GM12878 (cell line): ENCODE measurements around the gene HSF2BP. TPM values are rescaled to one million over a fixed set of nuclear protein-coding genes. Genes with fewer than 3 reads are reported as not detected.
"Not testable (repeated sequence)": the region's sequence is repeated elsewhere in the genome, so short reads cannot be mapped to it uniquely, and the experiment has no call there.

Experiments used
- ATAC-seq: fragments of 200-7000 bp; cut with Tn5 transposase; 3 replicates; pipeline ENCODE4 v1.9.1; 2020; ENCODE audit warnings: mild to moderate bottlenecking, moderate library complexity
- BruUV-seq: library from RNA; stranded (reverse); fragments of 400-500 nt; replicated peaks from 2 replicates; lab custom pipeline; 2021; lab: Mats Ljungman, UMichigan
- CTCF ChIA-PET: fragments of 300-600 bp; sonication (Branson Sonifier 250); formaldehyde crosslinking; extraction: SDS; loops from one replicate; lab custom pipeline; 2021; ENCODE audit warnings: inconsistent platforms; lab: Yijun Ruan, JAX
- POLR2A ChIA-PET: fragments of 350-600 bp; formaldehyde crosslinking; extraction: SDS; loops from one replicate; lab custom pipeline; 2021; ENCODE audit warnings: inconsistent platforms; lab: Charles Lee
- RAD21 ChIA-PET: fragments of 300-600 bp; sonication (Branson Sonifier 250); formaldehyde crosslinking; loops from one replicate; lab custom pipeline; 2023; ENCODE audit warnings: antibody characterized with exemption; ENCODE audit not compliant: unreplicated experiment; lab: Charles Lee
- SMC1A ChIA-PET: fragments of 300-600 bp; sonication (Branson Sonifier 250); formaldehyde crosslinking; loops from one replicate; lab custom pipeline; 2023; ENCODE audit not compliant: unreplicated experiment, uncharacterized antibody; lab: Charles Lee
- DNase-seq: peaks from one replicate; pipeline ENCODE4 v3.0.0-alpha.2; 2011; ENCODE audit warnings: low read depth, low spot score
- FAIRE-seq: peaks from 3 replicates; lab custom pipeline; 2011; peaks lifted over from hg19 to GRCh38; lab: Jason Lieb, UNC
- H2AFZ ChIP-seq: 2 replicates; pipeline ENCODE4 v1.6.0; 2011; ENCODE audit warnings: low read depth, low read length, control low read depth; ENCODE audit not compliant: control insufficient read depth
- H3K27ac ChIP-seq: 2 replicates; pipeline ENCODE4 v1.5.1; 2011; ENCODE audit warnings: control low read depth; ENCODE audit not compliant: control insufficient read depth, insufficient read depth
- H3K27me3 ChIP-seq, 2 experiments: replicated peaks in 1 of 2; 2 replicates each; pipeline versions ENCODE4 v1.6.0 to v1.6.1; 2011; ENCODE audit warnings: low read length in 1 of 2; ENCODE audit not compliant: control insufficient read depth in 2 of 2, insufficient read depth in 2 of 2
- H3K36me3 ChIP-seq, 2 experiments: 2 replicates each; pipeline ENCODE4 v1.5.1; 2011; ENCODE audit warnings: low read length in 1 of 2; ENCODE audit not compliant: control insufficient read depth in 2 of 2, insufficient read depth in 2 of 2
- H3K4me1 ChIP-seq: 2 replicates; pipeline ENCODE4 v1.6.1; 2011; ENCODE audit warnings: mild to moderate bottlenecking, low read length, moderate library complexity, mixed read lengths; ENCODE audit not compliant: control insufficient read depth, insufficient read depth
- H3K4me2 ChIP-seq: 2 replicates; pipeline ENCODE4 v1.6.0; 2011; ENCODE audit warnings: control low read depth; ENCODE audit not compliant: control insufficient read depth, insufficient read depth
- H3K4me3 ChIP-seq: fragments of 200-600 bp; sonication (generic); 2 replicates; pipeline ENCODE4 v1.5.1; 2016
- H3K79me2 ChIP-seq: 2 replicates; pipeline ENCODE4 v1.6.0; 2011; ENCODE audit warnings: low read length; ENCODE audit not compliant: control insufficient read depth, insufficient read depth
- H3K9ac ChIP-seq: 2 replicates; pipeline ENCODE4 v1.8.0; 2011; ENCODE audit warnings: low read length, control low read depth, mixed read lengths; ENCODE audit not compliant: control insufficient read depth, insufficient read depth
- H3K9me3 ChIP-seq: replicated peaks from 3 replicates; pipeline ENCODE4 v1.5.1; 2011; ENCODE audit warnings: mild to moderate bottlenecking, low read length; ENCODE audit not compliant: control insufficient read depth, insufficient read depth
- H4K20me1 ChIP-seq: 2 replicates; pipeline ENCODE4 v1.6.0; 2011; ENCODE audit not compliant: control insufficient read depth, insufficient read depth
- DPF2 ChIP-seq: fragments of 450-650 bp; IDR thresholded peaks from 2 replicates; pipeline ENCODE4 v1.6.1; 2017; ENCODE audit warnings: mild to moderate bottlenecking
- HDAC6 ChIP-seq: fragments of 200-600 bp; sonication (generic); IDR thresholded peaks from one replicate; pipeline ENCODE4 v1.8.0; 2017; ENCODE audit warnings: antibody characterized with exemption; ENCODE audit not compliant: unreplicated experiment
- JUND ChIP-seq: IDR thresholded peaks from 2 replicates; pipeline ENCODE4 v1.6.1; 2012; ENCODE audit warnings: low read depth, mild to moderate bottlenecking, low read length, improper control_type of control experiment, moderate library complexity
- SIN3A ChIP-seq: IDR thresholded peaks from 2 replicates; pipeline ENCODE4 v1.6.1; 2012; ENCODE audit warnings: low read depth, low read length, improper control_type of control experiment
- SREBF2 ChIP-seq: IDR thresholded peaks from 2 replicates; pipeline ENCODE4 v1.6.1; 2012; ENCODE audit warnings: mild to moderate bottlenecking, low read length
- SUPT20H ChIP-seq: IDR thresholded peaks from 2 replicates; pipeline ENCODE4 v1.6.1; 2011; ENCODE audit warnings: low read depth, mild to moderate bottlenecking, low read length, moderate library complexity, borderline replicate concordance; ENCODE audit not compliant: control insufficient read depth
- TARDBP ChIP-seq: IDR thresholded peaks from 2 replicates; pipeline ENCODE4 v1.6.1; 2016; ENCODE audit warnings: borderline replicate concordance
- YBX1 ChIP-seq: fragments of 450-650 bp; IDR thresholded peaks from 2 replicates; pipeline ENCODE4 v1.6.1; 2016; ENCODE audit warnings: antibody characterized with exemption
- ZNF217 ChIP-seq: fragments of 450-650 bp; IDR thresholded peaks from 2 replicates; pipeline ENCODE4 v1.6.1; 2017; ENCODE audit warnings: antibody characterized with exemption, mild to moderate bottlenecking
- ZNF24 ChIP-seq: fragments of 450-650 bp; IDR thresholded peaks from 2 replicates; pipeline ENCODE4 v1.6.1; 2017; ENCODE audit warnings: antibody characterized with exemption, mild to moderate bottlenecking
- WGBS: methylation state at CpG from one replicate; pipeline ENCODE4 v1.1.6; 2016; ENCODE audit warnings: low lambda C conversion rate; ENCODE audit not compliant: insufficient replicate concordance, insufficient coverage; ENCODE audit errors: missing lambda C conversion rate; 5-methylcytosine and 5-hydroxymethylcytosine counted together
- in situ Hi-C: fragments of 300-500 bp; cut with MboI; formaldehyde crosslinking; loops from 9 replicates; pipeline ENCODE4 v1.14.3; 2018; ENCODE audit warnings: mixed read lengths
- intact Hi-C: fragments of 100-400 bp; cut with micrococcal nuclease; formaldehyde crosslinking; loops from one replicate; pipeline ENCODE4 v1.14.2; 2022; ENCODE audit not compliant: unreplicated experiment
- polyA plus RNA-seq, 11 experiments: library from polyadenylated mRNA; depleted of rRNA in 4 of 11; unstranded in 6 of 11; stranded (reverse) in 5 of 11; fragments of >200 nt; fragmentation: Nextera tagmentation in 4 of 11; fragmentation: Illumina TruSeq in 1 of 11; extraction: Ambion mirVana in 4 of 11; extraction: Trizol in 1 of 11; gene quantifications; 1 replicate in 1 of 11; 2 replicates in 10 of 11; pipeline versions ENCODE4 v1.2.1 to v1.2.3, GENCODE V29; 2011 to 2016; ENCODE audit warnings: inconsistent platforms in 2 of 11, missing spikeins in 2 of 11, low read depth in 1 of 11
- total RNA-seq, 4 experiments: library from RNA; depleted of rRNA in 3 of 4; stranded (reverse); fragments of >200 nt in 3 of 4; fragmentation: Illumina TruSeq in 1 of 4; extraction: Trizol in 1 of 4; gene quantifications; 2 replicates each; pipeline versions ENCODE4 v1.2.1 to v1.2.3, GENCODE V29; 2013 to 2021

The HSF2BP gene
- total and polyA plus RNA-seq, 10 of the 15 experiments (the other 5 are each of a cell fraction or from before 2014, with no cell fraction given): 0.07 to 0.81 (median 0.35) TPM

DNA sequence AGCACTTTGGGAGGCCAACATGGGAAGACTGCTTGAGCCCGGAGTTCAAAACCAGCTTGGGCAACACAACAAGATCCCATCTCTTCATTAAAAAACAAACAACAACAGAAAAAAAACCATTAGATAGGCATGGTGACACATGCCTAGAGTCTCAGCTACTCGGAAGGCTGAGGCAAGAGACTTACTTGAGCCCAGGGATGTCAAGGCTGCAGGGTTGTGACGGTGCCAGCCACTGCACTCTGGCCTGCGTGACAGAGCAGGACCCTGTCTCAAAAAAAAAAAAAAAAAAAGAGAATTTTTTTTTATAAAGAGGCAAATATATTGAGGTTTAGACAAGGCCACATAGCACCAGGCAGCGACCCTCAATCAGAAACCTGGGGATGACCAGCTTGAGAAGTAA is 62.7 kb downstream of the HSF2BP start:
- in situ Hi-C loops: no loop called here
- DNase-seq: no peak
- no peaks in the 10 kb centered on the region for H3K9me3 ChIP-seq
- no peaks in the 10 kb centered on the region for H3K36me3 ChIP-seq
- no TSS peak for BruUV-seq
- no peak overlapping the region for H3K4me3 ChIP-seq
- no peak overlapping the region for H3K9ac ChIP-seq
- H3K27ac ChIP-seq: no peak overlapping the region
- H3K4me1 ChIP-seq: no peaks in the 10 kb centered on the region
- no peaks in the 10 kb centered on the region; a peak in 2 of 4 replicates for H3K27me3 ChIP-seq
- CTCF ChIA-PET: interaction anchor here (0.6 kb wide), 2 partner anchors 15 to 78 kb away, joined by 3 to 4 read pairs; no protein-coding TSS in a partner anchor
- TF ChIP-seq SIN3A (no peak), YBX1 (no peak), JUND (no peak), SUPT20H (no peak), TARDBP (no peak), ZNF24 (no peak), DPF2 (no peak), HDAC6 (no peak), SREBF2 (no peak), ZNF217 (no peak)
- TF ChIP-seq, all 136 proteins: peak for 0
- ChIA-PET SMC1A (no interaction called here), POLR2A (interaction anchor here (0.7 kb wide), 1 partner anchor 719 kb away, joined by 3 read pairs; no protein-coding TSS in a partner anchor), RAD21 (no interaction called here)
- WGBS: 27% methylated on average over 5 of the region's 5 CpGs
- Histone ChIP-seq H3K79me2 (no peaks in the 10 kb centered on the region), H3K4me2 (no peak overlapping the region), H2AFZ (no peak overlapping the region), H4K20me1 (no peaks in the 10 kb centered on the region)
- intact Hi-C loops: no loop called here
- FAIRE-seq (no peak), ATAC-seq (no peak)

DNA sequence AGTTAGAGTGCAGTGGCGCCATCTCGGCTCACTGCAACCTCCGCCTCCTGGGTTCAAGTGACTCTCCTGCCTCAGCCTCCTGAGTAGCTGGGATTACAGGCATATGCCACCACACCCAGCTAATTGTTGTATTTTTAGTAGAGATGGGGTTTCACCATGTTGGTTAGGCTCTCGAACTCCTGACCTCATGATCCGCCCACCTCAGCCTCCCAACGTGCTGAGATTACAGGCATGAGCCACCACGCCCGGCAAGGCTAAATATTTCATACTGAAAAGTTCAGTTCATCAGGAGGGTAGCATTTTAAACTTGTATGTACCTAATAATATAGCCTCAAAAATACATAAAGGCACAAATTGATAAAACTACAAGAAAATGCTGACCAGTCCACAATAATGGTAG is 63.5 kb downstream of the HSF2BP start:
- H3K4me2 ChIP-seq, H3K27ac ChIP-seq, RAD21 ChIA-PET, H3K79me2 ChIP-seq, DNase-seq, POLR2A ChIA-PET, H3K27me3 ChIP-seq, H3K4me1 ChIP-seq, H2AFZ ChIP-seq, H3K9me3 ChIP-seq, SMC1A ChIA-PET, CTCF ChIA-PET, BruUV-seq, intact Hi-C loops, H3K36me3 ChIP-seq, in situ Hi-C loops, ATAC-seq, H3K4me3 ChIP-seq, H3K9ac ChIP-seq, H4K20me1 ChIP-seq, FAIRE-seq: not testable (repeated sequence)
- WGBS: 62% methylated on average over 8 of the region's 8 CpGs
